CD4-positive, alpha-beta T cell treated with Interleukin-15 for 4 hours (primary cell): Measurements from ENCODE around the gene EFNA5.
A peak's percentile ranks its signal among the peaks of the same experiment; 100 is the strongest.
"Not testable (repeated sequence)": the region's sequence is repeated elsewhere in the genome, so short reads cannot be mapped to it uniquely, and the experiment has no call there.

Experiments
- DNase-seq: peaks from one replicate; pipeline ENCODE4 v3.0.0-alpha.2; 2020; ENCODE audit warnings: low spot score

The EFNA5 gene

DNA sequence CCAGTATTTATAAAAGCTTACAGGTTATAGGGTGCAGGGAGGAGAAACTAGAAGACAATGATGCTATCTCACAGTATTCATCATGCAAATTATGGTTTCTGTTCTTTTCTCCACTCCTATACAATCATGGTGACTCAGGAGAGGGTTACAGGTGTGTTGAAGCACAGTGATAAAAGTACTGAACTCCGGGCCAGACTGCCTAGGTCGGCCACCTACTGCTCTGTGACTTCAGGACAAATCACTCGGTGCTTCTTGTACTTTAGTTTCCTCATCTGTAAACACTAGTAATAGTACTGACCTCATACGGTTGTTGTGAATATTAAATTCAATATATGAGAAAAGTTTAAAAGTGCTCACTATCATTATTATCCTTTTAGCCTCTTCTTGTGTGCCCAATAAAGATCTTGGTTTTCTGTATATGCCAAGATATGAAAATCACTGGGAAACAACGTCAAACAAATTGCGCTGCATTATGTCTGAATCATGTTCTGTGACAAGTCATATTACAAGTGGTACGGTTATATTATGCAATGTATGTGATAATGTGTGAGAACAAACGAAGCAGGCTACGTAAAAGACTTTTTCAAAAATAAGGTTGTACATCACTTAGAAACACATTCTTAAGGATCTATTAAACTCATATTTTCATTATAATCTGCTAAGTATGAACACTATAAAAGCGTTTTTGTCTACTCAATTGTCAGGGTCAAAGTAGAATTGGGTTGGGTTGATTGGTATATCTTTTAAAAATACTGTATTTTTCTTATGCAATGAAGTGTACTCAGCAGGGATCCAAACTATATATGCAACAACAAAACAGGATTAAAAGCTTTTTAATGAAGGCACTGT is 153.3 kb downstream of the EFNA5 start:
- DNase-seq: no peak

DNA sequence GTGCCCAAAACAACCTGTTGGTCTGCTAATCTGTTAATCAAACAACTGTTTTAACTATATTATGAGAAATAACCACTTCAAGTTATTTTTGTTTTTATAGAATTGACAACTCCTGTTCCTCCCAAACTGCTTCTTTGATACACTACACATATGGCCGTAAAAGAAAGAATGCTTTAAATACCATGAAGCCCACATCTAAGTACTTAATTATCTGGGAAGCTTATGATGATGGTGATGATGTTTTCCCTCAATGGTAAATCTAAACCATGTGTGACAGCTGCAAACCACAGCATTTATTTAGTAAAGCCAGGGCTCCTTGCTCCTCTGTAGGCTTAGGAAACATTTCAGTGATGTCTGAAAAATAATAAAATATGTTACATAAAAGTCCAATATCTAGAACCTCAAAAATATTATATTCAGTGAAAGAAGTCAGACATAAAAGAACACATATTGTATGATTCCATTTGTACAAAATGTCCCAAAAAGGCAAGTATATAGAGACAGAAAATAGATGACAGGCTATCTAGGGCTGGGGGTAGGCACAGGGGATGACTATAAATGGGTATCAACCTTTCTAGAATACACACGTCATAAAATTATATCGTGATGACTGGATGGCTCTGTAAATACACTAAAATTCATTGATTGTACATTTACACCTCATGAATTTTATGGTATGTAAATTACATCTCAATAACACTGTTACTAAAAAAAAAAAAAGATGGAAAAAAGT is 154.1 kb downstream of the EFNA5 start:
- DNase-seq: no peak

DNA sequence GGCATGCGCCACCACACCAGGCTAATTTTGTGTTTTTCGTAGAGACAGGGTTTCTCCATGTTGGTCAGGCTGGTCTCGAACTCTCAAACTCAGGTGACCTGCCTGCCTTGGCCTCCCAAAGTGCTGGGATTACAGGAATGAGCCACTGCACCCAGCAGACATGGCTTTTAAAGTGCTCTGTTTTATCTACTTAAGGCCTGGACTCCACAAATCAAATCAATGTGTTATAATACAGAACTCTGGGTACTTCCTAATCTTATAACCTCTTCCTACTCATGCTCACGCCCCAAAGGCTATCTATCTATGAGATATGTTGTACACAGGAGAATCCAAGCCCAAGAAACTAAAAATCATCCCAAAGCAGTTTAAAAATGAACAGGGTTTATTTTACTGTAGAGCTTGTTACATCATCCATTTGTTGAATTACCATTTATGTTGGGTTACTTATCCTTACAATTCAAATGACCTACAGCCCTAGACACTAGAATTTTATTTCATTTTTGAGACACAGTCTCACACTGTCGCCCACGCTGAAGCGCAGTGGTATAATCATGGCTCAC is 155.1 kb downstream of the EFNA5 start:
- DNase-seq: no peak

DNA sequence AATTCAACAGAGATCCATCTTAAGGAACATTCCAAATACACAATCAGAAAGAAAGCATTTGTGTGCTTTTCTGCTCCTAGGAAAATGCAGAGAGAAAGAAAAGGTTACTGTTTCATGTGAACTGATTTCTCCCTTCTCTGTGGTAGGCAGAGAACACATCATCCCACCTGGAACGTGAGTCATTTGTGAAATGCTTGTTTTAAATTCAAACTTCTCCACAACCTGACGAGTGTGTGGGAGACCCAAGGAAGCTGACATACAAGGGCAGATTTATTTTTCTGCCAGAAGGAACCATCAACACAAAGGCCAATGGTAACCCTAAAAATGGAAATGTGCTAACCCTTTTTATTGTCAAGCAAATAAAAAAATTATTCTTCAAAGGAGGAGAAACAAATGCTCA is 156.4 kb downstream of the EFNA5 start:
- no peak for DNase-seq

DNA sequence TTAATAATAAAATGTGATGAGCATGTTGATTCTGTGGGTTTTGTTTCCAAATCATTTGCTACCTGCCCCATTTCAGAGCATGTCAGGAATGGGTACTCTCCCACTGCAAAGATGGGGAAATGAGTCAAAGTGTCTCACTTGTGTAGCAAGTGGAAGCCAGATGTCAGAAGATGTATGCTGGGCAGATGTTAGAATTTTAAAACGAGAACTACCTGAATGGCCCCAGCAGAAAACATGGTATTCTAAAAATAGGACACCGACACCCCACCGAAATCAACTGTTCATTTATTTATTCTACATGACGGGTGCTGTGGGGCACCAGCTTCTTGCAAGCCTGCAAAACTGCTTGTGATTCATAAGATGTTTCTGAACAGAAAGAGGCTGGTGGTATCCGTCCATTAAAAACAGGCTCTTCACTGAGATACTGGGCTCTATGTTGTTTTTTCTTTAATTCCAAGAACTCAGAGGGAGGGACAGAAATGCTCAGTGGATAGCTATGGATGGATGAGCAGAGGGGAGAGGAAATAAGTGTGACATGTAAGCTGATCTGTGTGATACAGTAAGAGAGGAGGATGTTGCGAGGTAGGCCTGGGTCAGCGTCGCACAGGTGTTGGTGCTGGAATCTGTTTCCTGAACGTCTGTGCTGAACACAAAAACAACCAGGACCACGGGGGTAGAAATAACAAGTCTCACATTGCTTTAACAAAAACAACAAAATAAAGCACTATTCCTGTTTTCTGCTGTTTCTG is 157.2 kb downstream of the EFNA5 start:
- DNase-seq: no peak

DNA sequence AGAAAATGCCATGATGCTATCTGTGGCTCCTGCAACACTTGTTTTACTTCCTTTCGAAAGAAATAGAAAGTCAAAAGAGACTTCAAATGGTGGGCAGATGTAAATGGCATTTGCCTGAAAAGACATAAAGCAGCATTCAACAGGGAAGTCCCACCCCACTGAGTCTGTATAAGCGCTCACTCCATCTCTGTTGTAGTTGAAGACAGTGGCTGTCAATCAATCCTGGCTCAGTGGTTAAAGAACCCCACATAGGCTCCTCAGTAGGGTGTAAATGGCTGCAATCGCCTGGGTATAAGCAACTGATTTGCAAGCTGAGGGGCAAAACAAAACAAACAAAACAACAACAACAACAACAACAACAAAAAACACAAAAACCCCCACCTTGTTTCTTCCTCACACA is 158.7 kb downstream of the EFNA5 start:
- DNase-seq: no peak

DNA sequence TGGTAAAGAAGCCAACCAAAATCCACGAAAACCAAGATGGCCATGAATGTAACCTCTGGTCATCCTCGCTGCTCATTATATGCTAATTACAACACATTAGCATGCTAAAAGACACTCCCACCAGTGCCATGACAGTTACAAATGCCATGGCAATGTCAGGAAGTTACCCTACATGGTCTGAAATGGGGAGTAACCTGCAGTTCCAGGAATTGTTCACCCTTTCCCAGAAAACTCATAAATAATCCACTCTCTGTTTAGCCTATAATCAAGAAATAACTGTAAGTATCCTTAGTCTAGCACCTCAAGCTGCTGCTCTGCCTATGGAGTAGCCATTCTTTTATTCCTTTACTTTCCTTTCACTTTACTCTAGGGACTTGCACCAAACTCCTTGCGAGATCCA is 160.6 kb downstream of the EFNA5 start:
- no peak for DNase-seq

DNA sequence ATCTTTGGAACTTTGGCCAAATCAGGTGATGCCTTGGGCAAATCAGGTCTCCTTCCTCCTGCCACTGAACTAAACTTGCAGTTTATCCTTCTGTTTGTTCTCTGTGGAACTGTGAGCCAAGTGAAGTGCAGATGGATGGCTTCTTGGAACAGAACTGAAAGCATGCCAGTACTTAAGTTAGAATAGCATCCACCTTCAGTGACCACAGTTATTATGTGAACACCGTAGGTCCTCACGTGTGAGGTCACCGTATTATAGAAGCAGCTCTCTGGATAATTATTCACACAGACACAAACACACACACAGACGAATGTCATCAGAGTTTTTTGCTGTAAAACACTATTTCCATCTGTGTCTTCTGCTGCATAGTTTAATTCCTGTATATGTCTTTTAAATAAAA is 162.6 kb downstream of the EFNA5 start:
- no peak for DNase-seq

DNA sequence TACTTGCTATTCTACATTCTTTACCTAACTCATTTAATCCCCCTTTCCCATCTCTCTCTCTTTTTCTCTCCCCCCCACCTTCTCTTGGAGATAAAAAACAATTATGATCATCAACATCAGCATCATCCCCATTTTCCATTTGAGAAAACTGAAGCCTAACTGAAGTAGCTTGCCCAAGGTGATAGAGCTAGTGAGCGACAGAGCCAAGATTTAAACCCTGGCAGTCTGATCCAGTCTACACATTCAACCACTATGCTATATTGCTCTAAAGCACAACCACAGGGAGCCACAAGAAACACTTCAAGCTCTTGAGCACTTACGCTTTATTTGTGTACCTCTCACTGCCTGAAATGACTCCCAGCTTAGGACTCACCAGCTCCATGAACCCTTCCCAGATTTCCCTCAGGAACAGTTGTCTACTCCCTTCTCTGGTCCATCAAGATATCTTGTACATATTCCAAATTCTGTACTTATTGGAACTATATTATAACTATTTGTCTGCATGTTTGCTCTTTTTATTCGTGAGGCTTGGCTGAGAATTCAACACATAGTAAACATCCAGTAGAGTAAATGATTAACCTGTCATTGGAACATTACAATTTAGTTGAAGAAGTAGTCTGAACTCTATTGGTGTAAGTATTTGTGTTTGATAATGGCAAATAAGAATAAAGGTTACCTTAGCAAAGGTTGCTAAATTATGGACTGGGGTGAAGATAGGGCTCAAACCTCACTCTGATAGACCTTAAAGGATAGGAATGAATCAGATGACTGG is 164.8 kb downstream of the EFNA5 start:
- no peak for DNase-seq

DNA sequence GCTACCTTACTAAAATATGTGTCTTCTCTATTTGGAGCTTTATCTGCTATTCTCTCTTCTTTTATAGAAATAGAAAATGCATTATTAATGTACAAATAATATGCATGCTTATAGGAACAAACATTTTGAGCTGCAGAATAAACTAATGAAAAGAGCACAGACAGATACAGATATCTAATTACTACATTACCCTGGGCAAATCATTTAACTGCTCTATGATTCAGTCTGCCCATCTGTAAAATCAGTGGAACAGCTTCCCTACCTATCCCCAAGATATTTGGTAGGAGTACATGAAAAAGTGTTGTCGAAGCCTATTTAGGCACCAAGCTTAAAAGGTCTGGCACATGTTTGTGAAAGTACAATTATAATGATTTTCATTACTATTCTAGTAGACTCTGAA is 166.3 kb downstream of the EFNA5 start:
- no peak for DNase-seq

DNA sequence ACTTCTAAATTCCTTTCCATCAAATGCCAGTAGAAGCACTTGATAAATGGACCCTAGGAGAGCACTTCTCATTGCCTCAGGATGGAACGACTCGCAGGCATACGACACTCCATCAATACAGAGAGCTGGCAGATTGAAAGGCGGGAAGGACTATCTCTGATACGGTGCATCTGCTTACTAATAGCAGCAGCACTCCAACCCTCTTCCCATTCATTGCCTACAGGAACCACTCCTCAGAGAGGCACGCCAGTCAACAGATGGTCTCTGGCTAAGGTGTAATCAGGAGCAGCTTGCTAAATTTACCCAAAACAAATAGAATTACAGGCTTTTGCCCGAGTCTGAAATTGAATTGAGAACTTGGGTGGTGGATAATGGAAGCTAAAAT is 168.1 kb downstream of the EFNA5 start:
- no peak for DNase-seq

DNA sequence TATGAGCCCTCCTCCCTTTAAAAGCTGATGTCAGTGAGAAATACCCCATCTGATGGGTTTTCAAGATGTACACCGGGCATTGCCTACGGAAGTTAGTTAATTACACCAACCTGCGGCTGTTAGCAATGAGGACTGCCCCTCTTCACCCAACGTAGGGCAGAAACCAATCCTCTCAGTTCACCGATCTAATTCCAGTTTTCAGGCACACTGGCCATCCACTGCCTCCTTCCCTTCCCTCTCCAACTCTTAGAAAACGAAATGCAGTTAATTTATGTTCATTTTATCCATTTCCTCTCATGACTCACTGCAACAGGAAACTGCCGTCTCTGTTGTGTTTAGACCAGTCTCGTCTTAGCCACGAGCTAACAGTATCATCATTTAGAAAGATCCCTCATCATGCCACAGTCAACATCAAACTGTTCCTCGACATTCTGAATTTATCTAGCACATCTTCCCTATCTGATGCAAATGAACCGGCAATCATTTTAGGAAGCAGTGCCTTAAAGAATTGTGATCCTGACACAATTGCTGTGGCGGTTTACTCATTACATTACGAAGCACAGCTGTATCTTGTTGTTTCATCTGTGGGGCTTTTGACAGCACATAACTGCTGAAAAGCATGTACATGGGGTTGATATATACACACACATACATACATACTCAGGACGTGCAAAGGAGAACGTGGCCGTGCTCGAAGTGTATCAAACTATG is 168.6 kb downstream of the EFNA5 start:
- DNase-seq: peak; percentile 25

DNA sequence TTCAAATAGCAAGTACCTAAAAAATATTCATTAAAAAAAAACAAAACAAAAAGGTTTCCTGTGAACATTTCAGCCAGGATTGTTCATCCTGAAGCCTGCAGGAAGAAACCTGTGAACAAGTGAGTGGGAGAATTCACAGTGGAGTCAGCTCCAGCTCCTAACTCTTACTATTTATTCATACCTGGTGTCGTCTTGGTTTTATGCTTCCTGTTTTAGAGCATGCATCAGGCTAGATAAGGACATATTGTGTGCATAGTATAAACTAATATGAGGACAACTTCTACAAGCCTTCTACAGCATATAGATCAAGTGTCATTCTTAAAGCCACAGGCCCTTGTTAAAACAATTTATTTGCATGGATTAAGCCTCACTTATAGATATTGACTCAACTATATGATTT is 169.9 kb downstream of the EFNA5 start:
- DNase-seq: no peak

DNA sequence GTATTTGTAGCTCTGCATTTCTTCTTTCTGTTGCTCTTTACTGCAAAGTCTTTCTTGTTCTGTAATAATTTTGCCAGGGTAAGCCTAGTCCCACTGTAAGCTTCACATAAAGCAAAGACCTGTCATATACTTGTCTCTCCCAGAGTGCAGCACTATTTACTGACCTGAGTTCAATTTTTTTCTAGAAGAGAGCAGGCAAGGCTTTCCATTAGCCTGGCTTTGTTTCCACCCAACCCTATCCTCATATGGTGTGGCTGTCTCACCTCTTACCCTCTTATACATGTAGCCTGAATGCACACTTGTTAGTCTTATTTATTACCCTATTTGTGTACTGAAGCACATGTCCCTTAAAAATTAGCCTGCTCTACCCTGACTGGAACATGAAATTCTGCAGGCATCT is 170.4 kb downstream of the EFNA5 start:
- no peak for DNase-seq

DNA sequence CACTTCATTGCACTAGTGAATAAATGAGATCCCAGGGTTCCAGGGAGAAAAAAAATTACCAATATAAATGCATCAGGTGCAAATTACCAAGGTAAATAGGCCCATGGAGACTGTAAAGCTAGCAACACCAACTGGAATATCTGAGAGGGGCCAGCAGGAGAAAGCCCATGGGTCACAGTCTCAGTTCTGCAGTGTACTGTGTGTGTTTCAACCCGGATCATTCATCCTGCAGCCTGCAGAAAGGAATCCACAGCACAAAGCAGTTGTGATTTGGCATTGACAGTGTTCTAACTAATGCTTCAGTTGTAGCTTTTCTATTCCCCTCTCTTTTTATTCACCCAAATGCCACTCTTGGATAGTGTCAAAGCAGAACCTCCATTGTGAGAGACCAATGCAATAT is 171.0 kb downstream of the EFNA5 start:
- no peak for DNase-seq

DNA sequence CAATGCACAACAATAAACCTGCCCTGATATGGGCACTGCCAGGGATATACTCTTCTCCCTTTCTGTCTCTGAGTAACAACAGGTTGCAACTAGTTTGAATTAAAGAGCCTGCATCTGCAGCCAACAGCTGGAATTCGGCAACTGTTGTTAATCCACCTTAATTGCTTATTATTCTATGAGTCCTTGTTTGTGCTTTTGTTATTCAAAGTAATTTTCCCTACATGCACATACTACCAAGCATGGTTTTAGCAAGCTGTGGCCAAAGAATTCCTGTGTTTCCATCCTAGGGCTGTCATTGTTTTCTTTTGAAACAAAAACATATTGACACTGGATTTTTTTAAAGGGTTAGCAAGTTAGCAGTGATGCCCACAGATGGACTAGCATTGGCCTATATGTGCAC is 171.5 kb downstream of the EFNA5 start:
- DNase-seq: no peak

DNA sequence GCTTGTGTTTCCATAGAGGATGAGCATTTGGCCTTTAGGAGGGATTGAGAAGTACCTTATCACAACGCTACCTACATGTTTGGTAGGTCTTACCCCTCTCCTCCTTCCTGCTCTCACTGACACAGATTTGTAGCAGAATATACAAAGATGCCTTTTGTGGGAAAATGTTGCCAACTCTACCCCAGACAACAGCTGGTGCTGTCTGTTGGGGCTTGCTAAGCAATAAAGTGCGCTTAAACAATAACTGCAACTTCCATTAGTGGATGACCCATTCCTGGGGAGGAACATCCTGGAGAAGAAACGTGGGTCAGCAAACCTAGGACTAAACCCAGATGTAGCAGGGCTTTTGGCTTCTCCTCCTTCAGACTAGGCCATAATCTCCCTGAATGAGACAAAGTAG is 174.3 kb downstream of the EFNA5 start:
- no peak for DNase-seq

DNA sequence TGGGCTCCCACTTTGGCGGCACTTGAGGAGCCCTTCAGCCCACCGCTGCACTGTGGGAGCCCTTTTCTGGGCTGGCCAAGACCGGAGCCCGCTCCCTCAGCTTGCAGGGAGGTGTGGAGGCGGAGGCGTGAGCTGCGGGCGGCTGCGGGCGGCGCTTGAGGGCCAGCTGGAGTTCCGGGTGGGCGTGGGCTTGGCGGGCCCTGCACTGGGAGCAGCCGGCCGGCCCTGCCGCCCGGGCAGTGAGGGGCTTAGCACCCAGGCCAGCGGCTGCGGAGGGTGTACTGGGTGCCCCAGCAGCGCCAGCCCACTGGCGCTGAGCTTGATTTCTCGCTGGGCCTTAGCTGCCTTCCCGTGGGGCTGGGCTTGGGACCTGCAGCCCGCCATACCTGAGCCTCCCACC is 176.6 kb downstream of the EFNA5 start:
- DNase-seq: not testable (repeated sequence)

DNA sequence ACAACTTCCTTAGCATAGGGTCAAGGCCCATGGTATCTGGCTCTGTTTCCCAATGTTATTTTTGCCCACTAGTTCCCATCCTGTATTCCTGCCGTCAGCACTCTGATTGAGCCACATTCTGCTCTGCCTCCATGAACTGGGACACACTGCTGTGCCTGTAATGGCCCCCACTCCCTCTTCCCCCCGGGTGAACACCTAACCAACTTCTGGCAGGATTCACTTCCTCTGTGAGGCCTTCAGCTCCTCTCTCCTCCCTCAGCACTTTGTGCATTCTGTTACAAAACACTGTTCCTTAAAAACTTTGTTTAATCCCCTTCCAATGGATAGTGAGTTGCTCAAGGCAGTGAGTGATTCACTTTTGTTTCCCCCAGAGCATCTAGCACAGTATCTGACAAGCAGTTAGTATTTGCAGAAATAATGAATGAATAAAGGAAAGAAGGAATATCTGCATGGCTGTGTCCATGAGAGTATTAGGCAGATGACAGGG is 183.6 kb downstream of the EFNA5 start:
- DNase-seq: no peak

DNA sequence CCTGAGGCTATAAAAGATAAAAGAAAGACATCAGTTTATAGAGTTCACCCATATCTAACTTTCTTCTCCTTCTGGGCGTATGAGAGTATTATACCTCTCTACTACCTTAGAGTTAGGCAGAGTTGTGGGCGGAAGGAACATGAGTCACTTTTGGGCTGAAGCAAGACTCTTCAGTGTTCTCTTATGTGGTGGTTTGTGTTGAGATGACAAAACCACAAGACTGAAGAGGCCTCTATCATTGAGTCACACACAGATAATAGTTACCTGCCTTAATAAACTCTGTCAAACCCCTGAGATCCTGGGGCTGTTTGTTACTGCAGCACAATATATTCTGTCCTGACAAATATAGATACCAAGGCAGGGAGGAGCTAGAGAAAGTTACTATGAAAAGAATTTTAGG is 184.2 kb downstream of the EFNA5 start:
- peak; percentile 68 for DNase-seq

DNA sequence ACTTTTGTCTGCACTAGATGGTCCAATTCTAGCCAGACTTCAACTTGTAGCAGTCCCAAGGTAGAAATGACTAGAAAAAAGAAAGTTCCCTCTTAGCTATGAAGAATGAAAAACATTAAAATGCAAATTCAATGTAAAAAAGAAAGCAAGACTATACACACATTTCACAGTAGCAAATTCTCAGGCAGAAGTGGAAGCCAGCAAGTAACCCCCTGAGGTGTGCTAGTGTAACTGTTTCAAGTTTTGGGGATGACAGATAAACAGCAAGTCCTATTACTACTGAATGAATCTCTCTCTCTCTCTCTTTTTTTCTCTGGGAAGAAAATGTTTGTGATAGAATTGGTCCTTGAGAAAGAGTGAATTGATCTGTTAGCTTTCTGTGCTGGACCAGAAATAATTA is 185.6 kb downstream of the EFNA5 start:
- DNase-seq: no peak
